ENCODE measurements around the gene KNOP1. TPM values are rescaled to one million over a fixed set of nuclear protein-coding genes. Genes with fewer than 3 reads are reported as not detected.

The KNOP1 gene
- total and polyA plus RNA-seq, 2 donors from 2014 or later, result 10.2 to 17.9 TPM

DNA sequence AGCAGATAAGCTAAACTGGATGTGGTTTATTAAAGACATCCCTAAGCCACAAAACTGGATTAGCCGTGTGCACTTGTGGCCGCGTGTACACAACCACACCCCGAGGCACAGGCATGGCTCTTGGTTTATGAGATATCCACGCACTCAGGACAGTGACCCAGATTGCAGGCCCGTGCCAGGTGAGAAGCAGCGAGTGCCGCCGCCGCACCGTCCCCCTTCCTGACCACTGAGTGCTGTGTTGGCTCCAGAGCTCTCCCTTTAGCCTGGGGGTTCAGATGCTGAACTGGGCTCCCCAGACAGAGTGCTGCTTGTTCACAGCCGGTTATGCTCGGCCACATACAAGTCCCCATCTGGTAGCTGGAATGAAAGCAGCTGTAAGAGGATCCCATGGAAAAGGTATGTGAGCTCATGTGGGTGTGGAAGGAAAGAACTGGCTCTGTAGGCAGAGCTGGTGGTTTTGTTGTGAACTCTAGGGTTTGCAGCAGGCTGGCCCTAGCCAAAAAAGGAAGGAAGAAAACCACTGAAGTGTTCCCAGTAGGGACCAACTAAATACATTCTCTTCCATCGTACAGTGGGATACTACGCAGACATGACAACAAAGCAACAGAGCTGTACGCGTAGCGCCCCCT lies 29.5 kb downstream of the KNOP1 start:
- no peak for FAIRE-seq
- Histone ChIP-seq H3K9me3 (ENCODE audit: control insufficient read depth in 2 of 3, insufficient read depth in 1 of 3, low read length in 3 of 3) (peaks cover 0 to 2% (median 0%) of the 10 kb centered on the region in 3 donors), H3K36me3 (ENCODE audit: control insufficient read depth in 2 of 3, insufficient read depth in 3 of 3, low read length in 3 of 3) (peaks cover 8 to 22% (median 12%) of the 10 kb centered on the region in 3 donors), H3K4me1 (ENCODE audit: control insufficient read depth in 2 of 3, insufficient read depth in 2 of 3, low read depth in 1 of 3, low read length in 3 of 3) (no peaks in the 10 kb centered on the region), H3K27me3 (ENCODE audit: control insufficient read depth, insufficient read depth, low read length) (no peaks in the 10 kb centered on the region), H3K4me3 (ENCODE audit: low read length in 3 of 3) (no peak overlapping the region), H3K27ac (ENCODE audit: low read depth in 2 of 2, low read length in 2 of 2) (no peak overlapping the region), H3K9ac (ENCODE audit: low read length in 3 of 3) (no peak overlapping the region)
- no peak for DNase-seq
- intact Hi-C loops (cut with DNase I), result no loop called here
- TF ChIP-seq, protein P1, sequence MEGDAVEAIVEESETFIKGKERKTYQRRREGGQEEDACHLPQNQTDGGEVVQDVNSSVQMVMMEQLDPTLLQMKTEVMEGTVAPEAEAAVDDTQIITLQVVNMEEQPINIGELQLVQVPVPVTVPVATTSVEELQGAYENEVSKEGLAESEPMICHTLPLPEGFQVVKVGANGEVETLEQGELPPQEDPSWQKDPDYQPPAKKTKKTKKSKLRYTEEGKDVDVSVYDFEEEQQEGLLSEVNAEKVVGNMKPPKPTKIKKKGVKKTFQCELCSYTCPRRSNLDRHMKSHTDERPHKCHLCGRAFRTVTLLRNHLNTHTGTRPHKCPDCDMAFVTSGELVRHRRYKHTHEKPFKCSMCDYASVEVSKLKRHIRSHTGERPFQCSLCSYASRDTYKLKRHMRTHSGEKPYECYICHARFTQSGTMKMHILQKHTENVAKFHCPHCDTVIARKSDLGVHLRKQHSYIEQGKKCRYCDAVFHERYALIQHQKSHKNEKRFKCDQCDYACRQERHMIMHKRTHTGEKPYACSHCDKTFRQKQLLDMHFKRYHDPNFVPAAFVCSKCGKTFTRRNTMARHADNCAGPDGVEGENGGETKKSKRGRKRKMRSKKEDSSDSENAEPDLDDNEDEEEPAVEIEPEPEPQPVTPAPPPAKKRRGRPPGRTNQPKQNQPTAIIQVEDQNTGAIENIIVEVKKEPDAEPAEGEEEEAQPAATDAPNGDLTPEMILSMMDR (IDR thresholded peaks at IDR 0.05; ENCODE audit: borderline replicate concordance, extremely low read depth, insufficient read depth), result no peak

DNA sequence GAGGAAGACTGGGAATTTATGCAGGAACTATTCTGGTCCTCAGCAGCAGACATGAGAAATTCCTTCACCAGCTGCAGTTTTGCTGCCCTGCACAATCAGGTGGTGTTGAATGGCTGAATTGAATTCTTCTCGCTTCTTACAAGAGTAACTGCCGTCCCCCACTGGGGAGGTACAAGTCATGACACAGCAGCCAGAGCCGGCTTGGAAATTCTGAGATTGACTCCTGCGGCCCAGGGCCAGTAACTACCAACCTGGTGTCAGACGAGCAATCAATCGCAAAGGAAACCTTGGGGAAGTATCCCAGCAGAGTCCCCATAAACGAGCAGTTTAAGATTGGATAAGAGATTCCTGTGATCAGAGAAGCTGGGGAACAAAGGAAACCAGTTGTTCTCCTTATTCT lies 30.7 kb downstream of the KNOP1 start:
- Histone ChIP-seq H3K9ac (ENCODE audit: low read length in 3 of 3) (no peak overlapping the region), H3K27me3 (ENCODE audit: control insufficient read depth, insufficient read depth, low read length) (no peaks in the 10 kb centered on the region), H3K36me3 (ENCODE audit: control insufficient read depth in 2 of 3, insufficient read depth in 3 of 3, low read length in 3 of 3) (peaks cover 11 to 26% (median 16%) of the 10 kb centered on the region in 3 donors), H3K4me1 (ENCODE audit: control insufficient read depth in 2 of 3, insufficient read depth in 2 of 3, low read depth in 1 of 3, low read length in 3 of 3) (no peaks in the 10 kb centered on the region), H3K9me3 (ENCODE audit: control insufficient read depth in 2 of 3, insufficient read depth in 1 of 3, low read length in 3 of 3) (peaks cover 0 to 2% (median 0%) of the 10 kb centered on the region in 3 donors), H3K27ac (ENCODE audit: low read depth in 2 of 2, low read length in 2 of 2) (no peak overlapping the region), H3K4me3 (ENCODE audit: low read length in 3 of 3) (no peak overlapping the region)
- no peak for DNase-seq
- no peak for FAIRE-seq
- intact Hi-C loops (cut with DNase I), result no loop called here
- TF ChIP-seq, protein P1 (IDR thresholded peaks at IDR 0.05; ENCODE audit: borderline replicate concordance, extremely low read depth, insufficient read depth), result no peak

DNA sequence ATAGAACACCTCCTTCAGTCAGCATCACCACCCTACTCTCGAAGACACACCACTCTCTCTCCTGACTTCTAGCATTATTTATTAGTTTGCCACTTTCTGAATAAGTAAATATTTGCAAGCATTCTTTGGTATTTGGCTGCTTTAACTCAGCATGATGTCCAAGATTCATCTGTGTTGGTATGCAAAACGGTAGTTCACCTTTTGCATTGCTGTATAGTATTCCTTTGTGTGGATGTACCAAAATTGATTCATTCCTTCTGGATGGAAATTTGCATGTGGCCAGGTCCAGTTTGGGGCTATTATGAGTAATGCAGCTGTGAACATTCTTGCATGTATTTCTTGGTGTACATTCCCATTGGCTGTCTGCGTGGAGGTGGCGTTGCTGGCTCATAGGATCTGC lies 32.9 kb downstream of the KNOP1 start:
- Histone ChIP-seq H3K27me3 (ENCODE audit: control insufficient read depth, insufficient read depth, low read length) (no peaks in the 10 kb centered on the region), H3K9ac (ENCODE audit: low read length in 3 of 3) (no peak overlapping the region), H3K27ac (ENCODE audit: low read depth in 2 of 2, low read length in 2 of 2) (no peak overlapping the region), H3K36me3 (ENCODE audit: control insufficient read depth in 2 of 3, insufficient read depth in 3 of 3, low read length in 3 of 3) (peaks cover 9 to 27% (median 19%) of the 10 kb centered on the region in 3 donors), H3K9me3 (ENCODE audit: control insufficient read depth in 2 of 3, insufficient read depth in 1 of 3, low read length in 3 of 3) (peaks cover 0 to 2% (median 0%) of the 10 kb centered on the region in 3 donors), H3K4me3 (ENCODE audit: low read length in 3 of 3) (no peak overlapping the region), H3K4me1 (ENCODE audit: control insufficient read depth in 2 of 3, insufficient read depth in 2 of 3, low read depth in 1 of 3, low read length in 3 of 3) (no peaks in the 10 kb centered on the region)
- DNase-seq, result no peak
- TF ChIP-seq, protein P1 (IDR thresholded peaks at IDR 0.05; ENCODE audit: borderline replicate concordance, extremely low read depth, insufficient read depth), result no peak
- FAIRE-seq, result no peak
- intact Hi-C loops (cut with DNase I), result no loop called here
